ENCODE measurements around the gene CTTNBP2NL. TPM values are rescaled to one million over a fixed set of nuclear protein-coding genes. Genes with fewer than 3 reads are reported as not detected.

CTTNBP2NL gene
- total and polyA plus RNA-seq, 3 donors from 2014 or later: 13.8 to 19.4 (median 16.3) TPM

DNA sequence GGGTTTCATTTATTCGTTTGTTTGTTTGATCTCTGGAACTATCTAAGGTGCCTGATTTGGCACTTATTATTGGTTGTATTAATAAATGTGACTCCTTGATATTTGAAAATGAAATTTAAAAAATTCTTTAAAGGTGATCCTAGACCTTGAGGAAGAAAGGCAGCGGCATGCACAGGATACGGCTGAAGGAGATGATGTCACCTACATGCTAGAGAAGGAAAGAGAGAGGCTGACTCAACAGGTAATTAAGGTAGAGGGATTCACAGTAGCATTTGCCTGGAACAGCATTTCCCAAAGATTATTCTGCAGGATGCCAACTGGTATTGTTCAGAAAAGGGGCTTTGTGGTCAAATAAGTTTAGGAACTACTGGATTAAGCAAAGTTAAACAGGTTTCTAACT lies 58.3 kb downstream of the CTTNBP2NL start:
- 92 to 93% methylated on average over 3 of the region's 3 CpGs for WGBS, 2 donors
- H3K27ac ChIP-seq: no peak overlapping the region
- H3K4me3 ChIP-seq: no peak overlapping the region
- intact Hi-C loops (cut with DNase I; ENCODE audit: low total_unique reads): no loop called here
- H3K9me3 ChIP-seq: no peaks in the 10 kb centered on the region
- no peaks in the 10 kb centered on the region for H3K4me1 ChIP-seq
- H3K36me3 ChIP-seq (ENCODE audit: low read depth, missing control alignments): no peaks in the 10 kb centered on the region
- no peak for DNase-seq
- TF ChIP-seq CTCF (IDR thresholded peaks at IDR 0.05) (no peak), POLR2A (IDR thresholded peaks at IDR 0.05) (no peak)
- no peaks in the 10 kb centered on the region for H3K27me3 ChIP-seq

GRCh38 chr1:112457241-112457640 lies 61.2 kb downstream of the CTTNBP2NL start:
- H3K9me3 ChIP-seq: no peaks in the 10 kb centered on the region
- H3K27me3 ChIP-seq: no peaks in the 10 kb centered on the region
- intact Hi-C loops (cut with DNase I; ENCODE audit: low total_unique reads): no loop called here
- no peaks in the 10 kb centered on the region for H3K36me3 ChIP-seq (ENCODE audit: low read depth, missing control alignments)
- no peak for TF ChIP-seq POLR2A (IDR thresholded peaks at IDR 0.05)
- no peak for TF ChIP-seq CTCF (IDR thresholded peaks at IDR 0.05)
- no peak overlapping the region for H3K27ac ChIP-seq
- no peaks in the 10 kb centered on the region for H3K4me1 ChIP-seq
- DNase-seq: no peak
- WGBS, 2 donors: 81 to 88% methylated on average over 2 of the region's 2 CpGs
- H3K4me3 ChIP-seq: no peak overlapping the region

GRCh38 chr1:112457955-112458354 lies 61.9 kb downstream of the CTTNBP2NL start:
- H3K4me3 ChIP-seq: no peak overlapping the region
- no peaks in the 10 kb centered on the region for H3K9me3 ChIP-seq
- no peak overlapping the region for H3K27ac ChIP-seq
- no peaks in the 10 kb centered on the region for H3K36me3 ChIP-seq (ENCODE audit: low read depth, missing control alignments)
- H3K4me1 ChIP-seq: no peaks in the 10 kb centered on the region
- H3K27me3 ChIP-seq: no peaks in the 10 kb centered on the region
- intact Hi-C loops (cut with DNase I; ENCODE audit: low total_unique reads): no loop called here
- TF ChIP-seq POLR2A (IDR thresholded peaks at IDR 0.05) (no peak), CTCF (IDR thresholded peaks at IDR 0.05) (no peak)
- DNase-seq: no peak

- H3K4me1 ChIP-seq: no peaks in the 10 kb centered on the region
- intact Hi-C loops (cut with DNase I; ENCODE audit: low total_unique reads): no loop called here
- WGBS, 2 donors: 91 to 97% methylated on average over 4 of the region's 4 CpGs
- no peaks in the 10 kb centered on the region for H3K27me3 ChIP-seq
- DNase-seq: no peak
- no peak overlapping the region for H3K27ac ChIP-seq
- H3K36me3 ChIP-seq (ENCODE audit: low read depth, missing control alignments): no peaks in the 10 kb centered on the region
- TF ChIP-seq POLR2A (IDR thresholded peaks at IDR 0.05): no peak
- no peak for TF ChIP-seq CTCF (IDR thresholded peaks at IDR 0.05)
- H3K9me3 ChIP-seq: no peaks in the 10 kb centered on the region
- H3K4me3 ChIP-seq: no peak overlapping the region
Observed at GRCh38 chr1:112458756-112459155, 62.7 kb downstream of the CTTNBP2NL start.

- Histone ChIP-seq H3K9me3 (no peaks in the 10 kb centered on the region), H3K4me1 (peaks cover 3% of the 10 kb centered on the region), H3K36me3 (ENCODE audit: low read depth, missing control alignments) (no peaks in the 10 kb centered on the region), H3K27ac (no peak overlapping the region), H3K27me3 (no peaks in the 10 kb centered on the region), H3K4me3 (no peak overlapping the region)
- intact Hi-C loops (cut with DNase I; ENCODE audit: low total_unique reads): no loop called here
- no peak for DNase-seq
- 91 to 94% methylated on average over 2 of the region's 2 CpGs for WGBS, 2 donors
- TF ChIP-seq POLR2A (IDR thresholded peaks at IDR 0.05): no peak
- TF ChIP-seq CTCF (IDR thresholded peaks at IDR 0.05): no peak
Observed at GRCh38 chr1:112460615-112461014, 64.6 kb downstream of the CTTNBP2NL start.

All from testis (tissue), 3 donors.